ENCODE measurements around the gene COA1.
"Not testable (repeated sequence)": the region's sequence is repeated elsewhere in the genome, so short reads cannot be mapped to it uniquely, and the experiment has no call there.

The COA1 gene

DNA sequence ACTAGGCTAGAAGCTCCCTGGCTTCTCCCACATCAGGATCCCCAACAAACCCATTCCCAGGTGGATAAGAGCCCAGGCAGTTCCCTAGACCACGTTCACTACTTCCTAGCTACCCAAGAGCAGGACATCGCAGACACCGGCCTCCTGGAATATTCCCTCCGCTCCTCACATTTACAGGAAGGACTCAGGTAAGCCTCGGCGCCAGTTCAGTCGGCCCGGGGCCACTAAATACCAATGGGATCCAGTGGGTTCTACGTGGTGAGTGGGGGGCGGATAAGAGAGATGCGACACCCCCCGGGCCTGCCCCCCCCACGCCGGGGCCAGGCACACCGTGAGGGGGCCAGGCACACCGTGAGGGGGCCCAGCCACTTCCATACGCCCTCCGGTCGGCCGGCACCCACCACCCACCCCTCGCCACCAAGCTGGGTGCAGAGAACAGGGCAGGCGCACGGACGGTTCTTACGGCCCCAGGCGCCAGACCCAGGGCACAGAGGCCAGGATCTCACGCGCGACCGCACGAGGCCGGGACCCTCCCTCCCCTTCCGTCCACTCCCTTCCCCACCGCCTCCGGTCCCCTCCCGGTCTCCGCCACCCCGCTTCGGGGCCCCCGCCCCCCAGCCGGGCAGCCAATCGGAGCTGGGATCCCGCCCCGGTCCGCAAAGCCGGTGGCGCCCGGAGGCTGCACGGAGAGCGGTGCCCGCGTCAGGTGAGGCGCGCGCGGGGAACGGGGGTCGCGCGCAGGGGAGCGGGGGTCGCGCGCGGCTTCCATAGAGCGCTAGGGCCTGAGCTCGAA, 28.9 kb upstream of the COA1 start, which contains the start of gene BLVRA:
TSS of gene BLVRA (plus strand) at position 652 of the 793 bp plus-strand sequence. CDS start 12,479 bp downstream, outside the sequence.
- peak; percentile 90 for DNase-seq

DNA sequence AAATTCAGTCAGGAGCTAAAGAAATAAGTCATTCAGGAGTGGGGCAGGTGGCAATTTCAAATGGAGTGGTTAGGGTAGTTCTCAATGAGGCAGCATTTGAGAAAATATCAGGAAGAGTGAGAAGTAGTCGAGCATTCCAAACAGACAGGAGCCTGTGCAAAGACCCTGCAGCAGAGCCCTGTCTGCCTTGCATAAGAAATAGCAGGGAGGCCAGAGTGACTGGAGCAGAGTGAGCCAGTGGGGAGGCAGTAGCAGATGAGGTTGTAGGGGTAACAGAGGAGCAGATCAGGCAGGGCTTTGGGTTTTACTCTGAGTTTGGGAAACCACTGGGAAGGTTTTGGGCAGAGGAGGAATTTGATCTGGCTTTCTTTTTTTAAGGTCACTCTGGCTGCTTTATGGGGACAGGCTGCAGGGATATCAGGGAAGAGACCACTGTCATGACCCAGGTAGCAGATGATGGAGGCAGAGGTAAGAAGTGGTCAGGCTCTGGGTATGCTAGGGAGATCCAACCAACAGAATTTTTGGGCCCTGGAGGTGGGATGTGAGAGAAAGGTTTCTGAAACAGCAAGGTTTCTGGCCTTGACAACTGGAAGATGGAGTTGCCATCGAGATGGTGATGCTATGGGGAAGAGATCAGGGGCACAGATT, 27.9 kb upstream of the COA1 start:
- no peak for DNase-seq

DNA sequence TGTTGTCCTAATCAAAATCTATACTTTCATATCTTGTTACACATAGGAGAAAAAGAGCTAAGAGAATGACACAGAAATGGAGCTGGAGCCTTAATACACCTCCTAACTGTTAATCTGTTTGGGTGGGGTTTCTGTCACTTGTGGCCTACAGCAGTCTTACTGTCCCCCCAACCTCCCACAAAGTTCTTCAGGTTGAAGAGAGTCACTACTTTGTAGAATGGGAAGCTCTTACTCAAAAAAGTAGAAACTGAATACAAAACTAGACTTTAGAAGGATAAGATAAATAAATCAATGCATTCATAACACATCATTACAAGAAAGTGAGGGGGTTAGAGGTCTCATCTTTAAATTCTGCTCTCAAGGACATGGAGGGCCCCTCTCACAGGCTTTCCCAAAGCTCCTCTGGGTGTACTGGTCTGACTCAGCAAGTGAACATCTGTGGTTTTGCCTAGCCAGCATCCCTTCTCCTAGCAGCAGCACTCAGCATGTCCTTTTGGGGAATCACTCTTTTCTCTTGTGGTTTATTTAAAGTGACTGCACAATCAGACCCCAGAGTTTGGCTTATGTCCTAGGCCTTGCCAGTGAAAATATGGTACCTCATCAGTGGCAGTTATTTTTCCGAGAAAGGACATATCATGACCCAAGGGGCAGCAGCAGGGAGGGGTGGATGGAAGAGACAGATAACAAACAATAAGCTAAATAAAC, 27.2 kb upstream of the COA1 start:
- DNase-seq, result peak; percentile 81

DNA sequence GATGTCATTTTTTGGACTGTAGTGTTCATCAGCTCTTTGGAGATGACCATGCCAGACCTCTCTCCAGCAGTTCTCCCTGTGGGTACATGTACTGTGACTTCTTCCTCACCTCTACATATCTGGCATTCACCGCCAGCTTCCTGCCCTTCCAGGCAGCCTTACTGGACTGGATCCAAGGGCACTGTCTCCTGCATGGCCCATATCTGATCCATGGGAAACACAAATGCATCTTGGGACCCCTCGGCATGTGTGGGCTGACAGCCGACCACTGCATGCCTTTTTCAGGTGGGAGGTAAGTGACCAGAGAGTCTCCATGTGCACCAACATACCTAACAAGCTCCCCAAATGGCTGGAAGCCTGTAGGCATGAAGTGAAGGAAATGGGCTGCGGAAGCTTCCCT, 25.3 kb upstream of the COA1 start:
- DNase-seq, result no peak

DNA sequence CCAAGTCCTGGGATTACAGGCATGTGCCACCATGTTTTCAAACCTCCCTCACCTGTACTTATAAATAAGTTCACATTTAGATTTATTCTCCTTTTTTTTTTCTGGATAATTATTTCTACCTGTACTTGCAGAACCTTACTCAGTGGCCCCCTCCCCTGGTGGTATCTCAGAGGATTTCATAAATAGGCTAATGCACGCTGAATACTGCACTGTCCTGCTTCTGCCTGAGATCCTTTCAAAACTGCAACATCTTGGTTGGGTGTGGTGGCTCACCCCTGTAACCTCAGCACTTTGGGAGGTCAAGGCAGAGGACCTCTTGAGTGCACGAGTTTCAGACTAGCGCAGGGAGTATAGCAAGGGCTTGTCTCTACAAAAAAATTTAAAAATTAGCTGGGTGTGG, 24.5 kb upstream of the COA1 start:
- DNase-seq, result no peak

DNA sequence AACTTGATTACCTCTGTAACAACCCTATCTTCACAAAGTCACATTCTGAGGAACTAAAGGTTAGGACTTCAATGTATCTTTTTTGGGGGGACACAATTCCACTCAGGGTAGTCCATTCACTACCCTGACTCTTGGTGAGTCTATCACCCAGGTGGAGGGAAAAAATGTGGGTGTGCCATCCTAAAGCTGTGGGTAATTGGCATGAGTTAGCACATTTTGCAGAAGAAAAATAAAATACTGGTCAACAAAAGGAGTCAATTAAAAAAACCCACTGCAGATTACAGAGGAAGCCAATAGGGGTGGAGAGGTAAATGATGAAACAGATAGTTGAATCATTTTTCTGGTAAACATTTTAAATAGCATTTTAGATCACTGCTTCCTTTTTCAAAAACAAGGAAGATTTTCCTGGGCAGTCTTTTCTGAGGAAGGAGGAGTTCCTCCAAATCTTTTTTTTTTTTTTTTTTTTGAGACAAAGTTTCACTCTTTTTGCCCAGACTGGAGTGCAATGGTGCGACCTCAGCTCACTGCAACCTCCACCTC, 24.0 kb upstream of the COA1 start:
- peak; percentile 77 for DNase-seq

DNA sequence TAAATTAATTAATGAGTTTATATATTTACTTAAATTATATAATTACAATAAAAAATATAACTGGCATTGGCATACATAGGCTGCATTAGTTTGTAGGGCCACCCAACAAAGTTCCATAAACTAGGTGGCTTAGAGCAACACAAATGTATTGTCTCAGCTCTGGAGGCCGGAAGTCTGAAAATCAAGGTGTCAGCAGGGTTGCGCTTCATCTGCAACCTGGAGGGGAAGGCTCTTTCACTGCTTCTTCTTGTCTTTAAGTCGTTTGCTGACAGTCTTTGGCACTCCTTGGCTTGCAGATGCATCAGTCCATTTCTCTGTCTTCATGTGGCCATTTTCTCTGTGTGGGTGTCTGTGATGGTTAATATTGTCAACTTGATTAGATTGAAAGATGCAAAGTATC, 23.1 kb upstream of the COA1 start:
- no peak for DNase-seq

DNA sequence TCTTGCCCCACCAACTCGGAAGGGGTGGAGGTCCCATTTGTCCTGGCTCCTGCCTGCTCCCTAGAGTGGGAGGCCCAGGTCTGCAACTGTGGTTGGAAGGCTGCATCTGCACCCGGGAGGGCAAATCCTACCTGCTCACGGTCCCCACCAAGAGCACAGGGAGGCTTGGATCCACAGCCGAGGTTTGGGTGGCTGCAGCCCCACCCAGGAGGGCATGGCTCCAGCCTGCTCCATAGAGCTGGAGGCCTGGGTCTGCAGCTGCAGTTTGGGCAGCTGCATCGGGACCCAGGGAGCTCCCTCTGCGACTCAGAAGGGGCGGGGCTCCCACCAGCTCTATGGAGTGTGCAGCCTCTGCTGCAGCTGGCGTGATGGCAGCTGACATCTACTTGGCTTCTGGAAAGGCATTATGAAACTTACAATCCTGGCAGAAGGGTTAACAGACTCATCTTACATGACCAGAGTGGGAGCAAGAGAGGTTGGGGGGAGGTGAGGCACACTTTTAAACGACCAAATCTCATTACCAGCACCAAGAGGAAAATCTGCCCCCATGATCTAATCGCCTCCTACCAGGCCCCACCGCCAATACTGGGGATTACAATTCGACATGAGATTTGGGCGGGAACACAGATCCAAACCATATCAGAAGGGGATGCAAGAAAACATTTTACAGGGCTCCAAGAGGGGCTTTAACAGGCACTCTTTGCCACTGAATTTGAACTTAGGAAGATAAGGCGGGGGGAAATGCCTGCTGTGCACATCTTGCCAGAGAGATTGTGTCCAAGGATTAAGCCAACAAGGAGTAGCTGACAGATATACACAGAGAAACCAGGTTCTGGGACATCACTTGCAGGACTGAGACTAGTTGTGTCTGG, 20.9 kb upstream of the COA1 start:
- peak; percentile 63 for DNase-seq

DNA sequence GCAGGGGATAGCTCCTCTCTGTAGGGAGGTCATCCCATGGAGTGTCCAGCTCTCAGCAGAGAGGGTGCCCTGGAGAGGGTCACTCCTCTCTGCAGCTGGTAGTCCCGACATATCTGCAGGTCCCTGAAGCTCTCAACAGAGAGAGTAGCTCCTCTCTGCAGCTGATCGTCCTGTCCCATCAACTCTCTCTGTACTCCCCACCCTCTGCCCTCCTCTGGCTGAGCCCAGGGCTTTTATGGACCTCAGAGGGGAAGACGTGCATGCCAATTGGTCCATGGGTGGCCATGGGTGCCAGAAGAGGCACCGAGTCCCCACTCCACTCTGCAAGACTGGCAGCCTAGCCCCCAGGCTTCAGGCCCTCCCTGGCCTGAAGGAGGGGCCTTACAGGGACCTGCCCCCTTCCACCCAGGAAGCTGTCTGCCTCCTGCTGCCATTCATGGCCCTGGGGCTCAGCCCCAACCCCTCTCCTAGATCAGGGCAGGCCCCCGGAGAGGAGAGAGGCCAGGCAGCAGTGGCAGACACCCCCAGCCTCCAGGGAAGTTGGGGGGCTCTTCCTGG, 20.1 kb upstream of the COA1 start:
- no peak for DNase-seq

DNA sequence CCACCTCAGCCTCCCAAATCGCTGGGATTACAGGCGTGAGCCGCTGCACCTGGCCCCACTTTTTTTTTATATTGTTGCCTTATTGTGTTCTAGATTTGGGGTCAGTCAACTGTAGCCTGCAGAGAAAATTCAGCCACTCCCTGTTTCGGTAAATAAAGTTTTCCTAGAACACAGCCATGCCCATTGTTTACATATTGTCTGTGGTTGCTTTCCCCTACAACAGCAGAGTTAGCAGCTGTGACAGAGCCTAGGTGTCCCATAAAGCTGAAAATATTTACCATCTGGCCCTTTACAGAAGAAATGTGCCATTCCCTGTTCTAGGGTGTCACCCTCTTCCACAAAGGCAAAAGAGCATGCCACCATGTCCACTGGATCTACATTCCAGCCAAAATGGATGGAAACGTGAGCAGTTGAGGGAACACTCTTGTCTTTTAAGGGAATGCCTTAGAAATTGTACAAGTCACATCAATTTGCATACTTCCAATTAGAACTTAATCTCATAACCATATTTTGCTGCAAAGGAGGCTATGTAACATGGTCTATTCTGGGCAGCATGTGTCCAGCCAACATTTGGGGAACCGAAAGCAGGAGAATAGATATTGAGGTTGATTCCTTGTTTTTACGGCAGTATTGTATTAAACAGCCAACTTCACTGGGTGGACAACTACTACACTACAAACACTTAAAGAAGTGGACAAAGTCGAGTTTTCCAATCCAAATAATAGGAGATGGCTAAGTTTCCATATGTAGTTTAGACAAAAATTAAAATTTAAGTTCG, 18.2 kb upstream of the COA1 start:
- DNase-seq, result peak; percentile 70

DNA sequence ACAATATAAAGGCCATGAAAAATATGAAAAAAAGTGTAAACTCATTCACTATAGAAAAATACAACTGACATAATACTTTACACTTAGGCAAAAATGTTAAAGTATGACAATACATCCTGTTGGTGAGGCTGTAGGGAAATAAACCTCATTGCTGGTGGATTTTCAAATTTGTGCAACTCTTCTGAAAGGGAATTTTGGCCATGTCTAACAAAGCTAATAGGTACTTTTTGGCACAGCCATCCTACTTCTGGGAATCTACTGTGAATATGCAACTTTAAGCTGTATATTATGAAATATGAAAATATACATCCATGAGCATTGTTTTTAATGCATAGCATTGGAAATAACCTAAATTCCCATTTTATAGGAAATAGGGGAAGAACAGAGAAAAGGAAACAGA, 13.4 kb upstream of the COA1 start:
- peak; percentile 90 for DNase-seq

DNA sequence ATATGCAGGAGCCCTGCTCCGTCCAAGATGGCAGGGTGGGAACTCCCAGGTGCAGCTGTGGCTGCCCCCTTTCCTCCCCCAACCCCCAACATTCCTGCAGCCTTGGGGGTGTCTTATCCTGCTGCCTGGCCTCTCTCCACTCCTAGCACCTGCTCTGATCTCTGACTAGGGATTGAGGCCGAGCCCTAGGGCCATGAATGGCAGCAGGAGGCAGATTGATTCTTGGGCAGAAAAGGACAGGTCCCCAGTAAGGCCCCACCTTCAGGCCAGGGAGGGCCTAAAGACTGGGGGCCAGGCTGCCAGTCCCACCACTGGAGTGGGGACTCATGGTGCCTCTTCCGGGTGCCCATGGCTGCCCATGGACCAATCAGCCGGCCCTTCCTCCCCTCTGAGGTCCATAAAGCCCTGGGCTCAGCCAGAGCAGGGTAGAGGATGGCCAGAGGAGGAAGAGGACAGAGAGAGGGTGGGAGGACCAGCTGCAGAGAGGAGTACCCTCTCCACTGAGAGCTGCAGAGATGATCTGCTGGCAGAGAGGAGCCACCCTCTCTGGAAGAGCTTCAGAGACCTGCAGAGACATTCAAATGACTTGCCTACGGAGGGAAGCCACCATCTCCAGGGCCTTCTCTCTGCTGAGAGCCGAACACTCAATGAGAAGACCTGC, 8.3 kb upstream of the COA1 start:
- DNase-seq, result no peak

DNA sequence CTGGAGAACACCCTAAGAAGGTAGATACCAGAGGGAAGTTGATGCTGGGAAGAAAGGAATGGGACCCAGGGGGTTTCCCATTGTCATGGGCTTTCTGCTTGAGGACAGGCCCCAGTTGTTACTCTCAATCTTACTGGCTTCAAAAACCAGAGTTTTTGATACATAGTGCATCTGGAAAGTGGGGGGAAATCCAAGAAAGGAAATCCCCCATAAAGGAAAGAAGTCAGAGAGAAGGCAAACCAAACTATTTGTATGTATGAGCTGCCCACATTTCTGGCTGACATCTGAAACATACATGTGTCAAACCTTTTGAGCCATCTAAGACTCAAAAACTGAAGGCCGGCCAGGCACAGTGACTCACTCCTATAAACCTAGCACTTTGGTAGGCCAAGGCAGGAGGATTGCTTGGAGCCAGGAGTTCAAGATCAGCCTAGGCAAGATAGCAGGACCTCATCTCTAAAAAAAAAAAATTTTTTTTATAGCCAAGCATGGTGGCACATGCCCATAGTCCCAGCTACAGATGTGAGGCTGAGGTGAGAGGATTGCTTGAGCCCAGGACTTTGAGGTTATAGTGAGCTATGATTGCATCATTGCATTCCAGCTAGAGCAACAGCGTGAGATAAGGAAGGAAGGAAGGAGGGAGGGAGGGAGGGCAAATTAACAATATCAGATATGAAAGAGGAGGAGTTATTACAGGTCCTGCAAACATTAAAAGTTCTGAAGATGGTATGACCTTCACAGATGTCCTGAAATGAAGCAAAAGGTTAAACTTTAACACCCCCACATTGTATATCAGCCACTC, 6.7 kb upstream of the COA1 start:
- peak; percentile 78 for DNase-seq

DNA sequence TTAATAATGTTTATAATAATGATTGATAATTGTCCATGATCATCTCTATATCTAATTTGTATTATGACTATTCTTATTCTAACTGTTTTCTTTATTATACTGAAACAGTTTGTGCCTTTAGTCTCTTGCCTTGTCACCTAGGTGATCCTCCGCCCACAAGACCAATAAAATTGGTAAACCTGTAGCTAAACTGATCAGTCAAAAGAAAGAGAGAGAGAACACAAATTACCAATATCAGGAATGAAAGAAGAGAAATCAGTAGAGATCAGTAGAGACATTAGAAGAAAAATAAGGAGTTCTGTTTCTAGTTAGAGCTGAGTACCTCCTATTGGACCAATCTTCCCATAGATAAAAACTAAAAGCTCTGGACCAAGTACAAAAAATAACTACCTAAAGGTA, 6.1 kb upstream of the COA1 start:
- no peak for DNase-seq

DNA sequence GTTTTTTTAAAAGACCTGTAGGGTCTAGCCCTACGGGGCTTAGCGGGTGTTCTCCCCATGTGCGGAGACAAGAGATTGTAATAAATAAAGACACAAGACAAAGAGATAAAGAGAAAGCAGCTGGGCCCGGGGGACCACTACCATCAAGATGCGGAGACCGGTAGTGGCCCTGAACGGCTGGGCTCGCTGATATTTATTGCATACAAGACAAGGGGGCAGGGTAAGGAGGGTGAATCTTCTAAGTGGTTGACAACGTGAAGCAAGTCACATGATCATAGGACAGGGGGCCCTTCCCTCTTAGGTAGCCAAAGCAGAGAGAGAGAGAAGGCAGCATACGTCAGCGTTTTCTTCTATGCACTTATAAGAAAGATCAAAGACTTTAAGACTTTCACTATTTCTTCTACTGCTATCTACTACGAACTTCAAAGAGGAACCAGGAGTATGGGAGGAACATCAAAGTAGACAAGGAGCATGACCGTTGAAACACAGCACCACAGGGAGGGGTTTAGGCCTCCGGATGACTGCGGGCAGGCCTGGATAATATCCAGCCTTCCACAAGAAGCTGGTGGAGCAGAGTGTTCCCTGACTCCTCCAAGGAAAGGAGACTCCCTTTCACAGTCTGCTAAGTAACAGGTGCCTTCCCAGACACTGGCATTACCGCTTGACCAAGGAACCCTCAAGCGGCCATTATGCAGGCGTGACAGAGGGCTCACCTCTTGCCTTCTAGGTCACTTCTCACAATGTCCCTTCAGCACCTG, 5.4 kb upstream of the COA1 start:
- DNase-seq, result not testable (repeated sequence)

DNA sequence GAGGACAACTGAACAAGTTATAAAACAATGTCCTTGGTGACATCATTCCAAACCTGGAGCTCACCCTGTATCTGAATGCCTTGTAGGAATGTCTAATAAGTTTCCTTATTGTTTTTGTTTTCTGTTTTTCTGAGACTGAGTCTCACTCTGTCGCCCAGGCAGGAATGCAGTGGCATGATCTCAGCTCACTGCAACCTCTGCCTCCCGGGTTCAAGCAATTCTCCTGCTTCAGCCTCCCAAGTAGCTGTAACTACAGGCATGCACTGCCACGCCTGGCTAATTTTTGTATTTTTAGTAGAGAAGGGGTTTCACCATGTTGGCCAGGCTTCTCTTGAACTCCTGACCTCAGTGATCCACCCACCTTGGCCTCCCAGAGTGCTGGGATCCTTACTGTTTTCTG, 2.2 kb upstream of the COA1 start:
- not testable (repeated sequence) for DNase-seq

DNA sequence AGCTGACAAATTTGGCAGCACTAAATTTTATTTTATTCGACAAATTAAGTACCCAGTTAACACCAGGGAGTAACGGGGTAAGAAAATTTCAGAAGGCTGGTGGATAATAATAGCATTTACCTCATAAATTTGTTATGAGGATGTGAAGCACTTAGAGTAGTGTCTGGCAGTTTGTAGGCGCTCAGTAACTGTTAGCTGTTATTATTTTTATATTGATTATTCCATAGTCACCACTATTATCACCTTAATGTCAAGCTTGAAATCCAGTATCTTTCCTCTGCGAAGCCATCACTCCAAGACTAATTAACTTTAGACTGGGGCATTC, 563 bp upstream of the COA1 start:
- no peak for DNase-seq

DNA sequence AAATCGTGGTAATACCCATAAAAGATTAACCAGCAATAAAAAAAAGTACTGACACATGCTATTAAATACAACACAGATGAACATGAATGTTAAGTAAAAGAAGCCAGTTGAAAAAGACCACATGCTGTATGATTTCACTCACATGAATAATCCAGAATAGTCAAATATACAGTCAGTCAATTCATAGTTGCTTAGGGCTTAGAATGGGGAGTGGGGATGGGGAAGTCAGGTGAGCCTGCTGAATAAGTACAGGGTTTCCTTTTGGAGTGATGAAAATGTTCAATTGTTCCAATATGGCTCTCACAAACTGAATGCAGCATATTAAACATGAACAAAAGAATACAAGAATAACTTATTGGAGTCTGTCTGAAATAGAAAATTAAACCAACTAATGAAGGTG, 1.8 kb downstream of the COA1 start:
- no peak for DNase-seq

DNA sequence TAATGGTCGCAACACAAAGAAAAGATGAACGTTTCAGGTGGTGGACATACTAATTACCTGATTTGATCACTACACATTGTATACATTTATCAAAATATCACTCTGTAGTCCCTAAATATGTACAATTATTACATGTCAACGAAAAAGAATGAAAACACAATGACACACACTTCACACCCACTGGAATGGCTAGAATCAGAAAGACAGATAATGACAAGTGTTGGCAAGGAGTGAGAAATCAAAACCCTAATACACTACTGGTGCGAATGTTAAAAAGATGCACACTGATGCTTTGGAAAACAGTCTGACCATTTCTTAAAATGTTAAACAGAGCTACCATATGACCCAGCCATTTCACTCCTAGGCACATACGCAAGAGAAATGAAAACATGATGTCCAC, 2.3 kb downstream of the COA1 start:
- no peak for DNase-seq
